Activated gamma-delta T cell treated with anti-CD3 and anti-CD28 coated beads, Interleukin-2, amount 50 U/mL, for 16 hours (primary cell): ENCODE data around the gene BIRC7.

Source experiments
- DNase-seq: peaks from one replicate; pipeline ENCODE4 v3.0.0-alpha.2; 2020; ENCODE audit warnings: low read depth

The BIRC7 gene

GRCh38 chr20:63235399-63235983 is at the start of gene BIRC7:
Gene BIRC7 (plus strand): TSS chr20:63235905. CDS start chr20:63236097, 192 bp downstream.
- DNase-seq, result no peak

DNA sequence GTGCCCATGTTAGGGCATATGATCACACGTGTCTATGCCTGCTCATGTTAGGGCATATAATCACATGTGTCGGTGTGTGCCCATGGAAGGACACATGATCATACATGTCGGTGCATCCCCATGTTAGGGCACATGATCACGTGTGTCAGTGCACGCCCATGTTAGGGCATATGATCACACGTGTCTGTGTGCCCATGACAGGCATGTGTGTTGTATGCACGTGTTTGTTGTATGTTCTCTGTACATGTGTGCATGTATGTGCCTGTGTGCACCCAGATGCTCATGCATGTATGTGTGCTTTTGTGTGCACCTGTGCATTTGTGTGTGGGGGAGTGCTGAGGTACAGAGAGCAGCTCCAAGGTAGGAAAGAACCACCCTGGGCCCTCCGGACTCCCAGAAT is 49.6 kb upstream of the BIRC7 start:
- no peak for DNase-seq

DNA sequence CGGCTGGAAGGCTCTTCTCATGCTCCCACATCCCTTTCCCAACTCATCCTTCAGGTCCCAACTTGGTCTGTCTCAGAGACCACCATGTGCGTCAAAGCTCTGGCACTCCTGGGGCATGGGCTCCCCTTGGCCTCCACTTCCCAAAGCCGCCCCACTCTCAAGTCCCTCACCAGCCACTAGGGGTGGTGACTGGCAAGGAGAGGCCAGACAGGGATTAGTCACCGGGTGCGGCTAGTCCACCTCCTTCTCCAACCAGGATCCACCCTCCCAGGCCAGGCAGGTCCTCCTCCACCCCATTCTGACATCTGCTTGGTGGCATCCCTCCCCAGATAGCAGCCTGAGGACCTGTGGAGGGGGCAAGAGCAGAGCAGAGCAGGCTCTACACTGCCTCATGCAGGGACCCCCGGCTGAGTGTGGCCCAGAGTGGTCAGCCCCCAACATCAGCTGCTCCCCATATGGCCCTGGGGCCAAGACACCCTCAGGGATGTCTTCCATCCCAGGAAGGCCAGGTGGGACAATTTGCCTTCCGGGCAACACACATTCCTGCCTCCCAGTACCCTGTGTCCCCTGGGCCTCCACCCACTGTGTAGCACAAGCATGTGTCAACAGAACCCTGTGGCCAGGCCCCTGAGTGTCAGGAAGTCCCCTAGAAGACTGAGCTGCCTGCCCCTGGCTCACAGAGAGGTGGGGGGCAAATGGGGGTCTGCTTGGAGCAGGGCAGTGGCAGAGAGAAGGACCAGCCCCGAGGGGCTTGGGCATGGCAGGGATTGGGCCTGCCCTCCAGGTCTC is 49.0 kb upstream of the BIRC7 start:
- no peak for DNase-seq

DNA sequence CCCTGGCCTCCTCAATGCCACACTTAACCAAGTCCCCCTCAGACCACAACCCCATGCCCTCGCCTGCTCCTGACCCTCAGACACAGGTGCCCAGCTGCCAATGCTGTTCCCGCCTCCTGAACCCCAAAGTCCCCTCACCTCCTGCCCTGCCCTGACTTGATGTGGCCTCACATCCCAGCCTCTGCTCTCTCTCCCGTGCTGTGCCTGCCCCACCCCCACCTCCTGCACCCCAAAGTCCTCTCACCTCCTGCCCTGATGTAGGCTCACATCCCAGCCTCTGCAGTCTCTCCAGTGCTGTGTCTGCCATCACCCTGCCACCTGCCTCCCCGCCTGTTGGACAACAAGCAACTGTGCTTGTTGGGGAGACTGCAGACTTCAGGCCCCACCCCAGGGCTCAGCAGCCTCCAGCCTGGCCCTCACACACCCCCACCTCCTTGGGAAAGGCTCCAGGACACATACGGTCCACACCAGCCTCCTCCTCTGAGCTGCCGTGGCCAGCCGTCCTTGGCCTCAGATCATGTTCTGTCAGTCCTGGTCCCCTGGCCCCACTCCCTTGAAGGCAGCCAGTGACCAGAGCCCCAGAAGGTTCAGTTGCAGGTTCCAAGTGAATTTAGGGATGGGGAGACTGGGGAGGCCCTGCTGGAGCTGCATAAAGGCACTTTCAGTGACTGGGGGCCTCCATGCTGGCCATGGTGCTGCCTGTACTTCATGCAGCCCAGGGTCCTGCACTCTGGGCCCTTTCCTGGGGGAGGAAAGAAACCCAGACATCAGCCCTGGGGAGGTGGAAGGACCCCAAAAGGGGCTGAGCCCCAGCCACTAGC is 48.2 kb upstream of the BIRC7 start:
- DNase-seq, result no peak

DNA sequence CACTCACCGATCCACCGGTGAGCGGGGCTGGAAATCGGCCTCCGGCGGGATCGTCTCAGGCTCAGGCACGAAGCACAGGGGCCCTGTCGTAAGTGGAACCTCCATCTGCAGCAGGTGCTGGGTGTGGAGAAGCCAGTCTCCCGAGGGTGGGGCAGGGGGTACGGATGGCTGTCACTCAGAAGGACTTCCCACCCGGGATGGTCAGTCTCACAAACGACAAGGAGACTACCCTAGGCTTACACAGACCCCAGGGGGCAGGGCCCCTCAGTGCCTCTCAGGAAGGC is 47.6 kb upstream of the BIRC7 start:
- DNase-seq, result no peak

- DNase-seq, result no peak
These were observed 46.9 kb upstream of the BIRC7 start for GRCh38 chr20:63188641-63189321.

DNA sequence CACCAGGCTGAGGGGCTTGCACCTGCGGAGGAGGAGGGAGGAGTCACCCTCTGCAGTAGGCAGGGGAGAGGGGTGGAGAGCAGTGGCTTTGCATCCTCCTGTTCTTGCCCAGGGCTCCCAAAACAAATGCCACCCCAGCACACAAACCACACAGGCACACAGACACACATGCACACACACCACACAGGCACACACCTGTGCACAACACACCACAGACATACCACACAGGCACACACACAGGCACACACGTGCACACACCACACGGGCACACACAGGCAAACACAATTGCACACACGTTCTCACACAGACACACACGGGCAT is 46.4 kb upstream of the BIRC7 start:
- DNase-seq, result no peak

- DNase-seq, result no peak
These were observed 45.7 kb upstream of the BIRC7 start for GRCh38 chr20:63189846-63190559.

DNA sequence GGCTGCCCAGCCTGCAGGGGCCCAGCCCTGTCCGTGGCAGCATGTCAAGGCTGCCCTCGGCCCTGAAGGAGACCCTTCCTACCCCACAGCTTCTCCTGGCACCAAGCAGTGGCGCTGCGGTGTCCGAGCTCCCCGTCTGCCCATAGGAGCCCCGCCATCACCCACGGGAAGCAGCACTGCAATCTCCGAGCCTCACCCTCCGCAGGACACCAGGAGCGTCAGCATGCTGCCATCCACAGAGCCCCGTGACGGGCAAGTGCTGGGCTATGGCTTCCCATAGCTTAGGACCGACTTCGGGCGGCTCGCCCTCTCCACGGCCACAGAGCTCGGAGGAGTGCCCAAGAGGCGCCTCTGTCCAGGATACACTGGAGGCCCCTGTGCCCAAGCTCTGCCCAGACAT is 44.9 kb upstream of the BIRC7 start:
- no peak for DNase-seq

GRCh38 chr20:63191400-63191799 is 44.3 kb upstream of the BIRC7 start:
- no peak for DNase-seq

DNA sequence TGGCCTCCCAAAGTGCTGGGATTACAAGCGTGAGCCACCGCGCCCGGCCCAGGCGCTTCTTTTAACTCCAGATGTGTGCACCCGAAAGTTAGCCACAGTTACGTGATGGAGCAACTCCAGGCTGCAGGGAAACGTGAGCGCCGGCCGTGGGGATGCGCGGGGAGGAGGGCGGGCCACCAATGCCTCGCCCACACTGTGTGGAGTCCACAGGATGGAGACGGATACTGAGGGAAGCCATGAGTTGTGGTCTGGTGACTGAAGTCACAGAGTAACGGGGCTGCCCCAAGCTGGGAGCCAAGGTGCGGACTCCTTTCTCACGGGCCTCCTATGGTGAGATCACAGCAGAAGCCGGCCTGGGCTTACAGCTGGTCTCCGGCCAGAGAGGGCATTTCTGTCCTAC is 43.0 kb upstream of the BIRC7 start:
- no peak for DNase-seq

DNA sequence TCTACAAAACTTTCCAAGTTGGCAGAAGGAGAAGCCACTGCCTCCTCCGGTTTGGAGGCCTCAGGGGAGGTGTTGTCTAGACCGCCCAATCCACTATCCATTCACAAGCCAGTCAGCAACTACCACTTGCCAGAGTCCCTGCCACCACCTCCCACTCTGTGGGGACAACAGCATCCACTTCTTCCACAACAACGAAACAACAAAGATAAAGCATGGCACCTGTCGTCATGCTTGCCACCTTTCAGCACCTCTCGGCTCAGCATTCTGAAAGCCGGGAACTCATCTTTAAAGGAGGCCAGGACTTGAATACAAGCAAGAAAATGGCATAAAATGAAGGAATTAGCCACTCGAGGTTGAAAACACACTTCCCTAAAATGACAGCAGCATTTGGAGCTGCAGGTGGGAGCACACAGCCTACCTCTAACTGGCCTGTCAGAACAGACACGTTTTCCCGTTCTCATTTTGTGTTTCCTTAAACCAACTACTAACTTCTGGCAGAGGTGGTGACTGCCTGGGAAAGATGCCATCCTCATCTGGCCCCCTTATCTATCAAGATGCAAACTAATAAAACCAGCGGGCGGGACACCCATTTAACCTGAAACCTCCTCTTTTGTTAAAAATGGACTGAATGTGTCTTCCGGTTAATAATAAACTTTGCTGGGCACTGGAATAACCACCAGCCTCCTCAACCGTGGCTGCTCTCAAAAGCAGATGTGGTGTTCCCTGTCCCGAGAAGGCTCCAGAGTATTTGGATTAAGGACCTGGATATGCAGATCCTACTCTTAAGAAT is 41.5 kb upstream of the BIRC7 start:
- no peak for DNase-seq

DNA sequence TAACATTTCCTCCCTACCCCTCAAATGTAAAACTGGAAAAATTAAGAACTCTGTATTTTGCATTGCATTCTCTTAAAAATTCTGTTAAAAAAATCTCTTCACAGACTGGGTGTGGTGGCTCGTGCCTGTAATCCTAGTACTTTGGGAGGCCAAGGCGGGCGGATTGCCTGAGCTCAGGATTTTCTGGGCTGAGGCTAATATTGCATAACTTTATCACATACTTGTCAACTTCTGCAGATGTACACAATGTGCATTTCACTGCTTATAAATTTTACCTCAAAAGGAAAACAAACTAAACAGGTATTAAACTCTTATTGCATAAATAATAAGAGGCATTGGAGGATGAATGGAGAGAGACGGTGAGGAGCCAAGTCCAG is 40.9 kb upstream of the BIRC7 start:
- DNase-seq, result no peak

GRCh38 chr20:63196768-63197470 is 38.8 kb upstream of the BIRC7 start:
- DNase-seq, result no peak

GRCh38 chr20:63198606-63199005 is 37.1 kb upstream of the BIRC7 start:
- no peak for DNase-seq

DNA sequence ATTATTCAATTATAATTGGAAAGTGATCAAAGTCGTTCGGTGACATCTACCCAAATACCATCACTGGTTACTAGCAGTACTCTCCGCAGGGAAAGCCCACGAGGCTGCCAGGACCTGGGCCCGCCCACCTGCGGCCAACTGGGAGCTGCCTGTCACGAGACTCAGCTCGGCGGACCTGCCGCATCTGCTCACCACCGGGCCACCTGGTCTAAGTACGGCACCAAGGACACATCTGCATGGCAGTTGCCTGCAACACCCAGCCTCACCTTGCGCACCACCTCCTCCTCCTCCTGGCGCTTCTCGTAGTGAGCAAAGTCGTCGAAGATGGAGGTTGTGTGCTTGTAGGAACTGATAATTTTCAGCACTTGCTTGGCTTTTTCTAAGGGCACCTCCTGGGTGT is 33.7 kb upstream of the BIRC7 start:
- DNase-seq, result no peak

GRCh38 chr20:63202811-63203526 is 32.7 kb upstream of the BIRC7 start:
- DNase-seq, result no peak

DNA sequence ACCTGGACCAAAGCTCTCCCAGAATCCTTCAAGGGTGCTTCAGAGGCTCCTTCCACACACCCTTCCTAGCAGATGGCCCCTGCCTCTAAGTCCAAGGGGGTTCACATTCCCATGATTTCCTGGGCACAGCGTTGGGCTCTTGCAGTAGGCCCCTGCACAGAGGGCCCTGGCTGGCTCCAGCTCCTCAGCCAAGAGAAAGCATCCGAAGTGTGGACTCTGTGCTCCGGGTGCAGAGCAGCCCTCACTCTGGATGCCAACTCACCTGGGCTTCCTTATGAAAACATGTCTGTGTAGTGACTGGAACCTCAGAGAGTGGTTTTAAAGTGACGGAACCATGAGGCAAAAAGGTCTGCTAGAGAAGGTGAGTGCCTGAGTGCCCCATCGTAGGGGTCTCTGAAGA is 31.3 kb upstream of the BIRC7 start:
- no peak for DNase-seq

DNA sequence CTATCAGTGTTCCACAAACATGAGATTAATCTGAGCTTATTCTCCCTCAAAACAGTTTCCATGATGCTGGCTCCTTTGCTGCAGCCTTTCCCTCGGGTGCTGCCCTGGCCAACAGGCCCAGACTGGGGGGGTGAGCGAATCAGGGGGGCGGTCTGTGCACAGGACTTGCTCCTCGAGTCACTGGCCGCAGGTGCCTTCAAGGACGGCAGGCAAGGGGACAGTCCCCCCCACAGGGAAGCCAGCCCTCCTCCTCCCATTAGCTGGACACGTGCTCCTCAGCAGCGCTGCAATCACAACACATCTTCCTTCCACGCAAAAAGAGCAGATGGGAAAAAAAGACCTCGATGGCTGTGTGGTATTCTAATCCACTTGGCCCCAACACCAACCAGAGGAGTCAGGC is 29.8 kb upstream of the BIRC7 start:
- no peak for DNase-seq

DNA sequence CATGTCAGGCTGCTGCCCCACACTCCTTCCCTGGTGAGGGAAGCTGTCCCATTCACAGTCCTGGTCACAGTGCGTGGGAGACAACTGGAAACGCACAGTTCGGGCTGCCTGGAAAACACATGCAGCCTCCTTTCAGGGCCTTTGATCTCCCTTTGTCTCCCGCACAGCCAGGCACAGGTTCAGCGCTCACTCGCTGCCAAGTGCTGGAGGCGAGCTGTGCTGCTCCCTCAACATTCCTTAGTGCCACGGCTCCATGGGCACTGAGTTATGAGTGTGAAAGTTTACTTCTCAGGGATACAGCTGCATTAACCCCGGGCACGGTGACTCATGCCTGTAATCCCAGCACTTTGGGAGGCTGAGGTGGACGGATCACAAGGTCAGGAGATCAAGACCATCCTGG is 28.8 kb upstream of the BIRC7 start:
- no peak for DNase-seq
